GM21619 (cell line): ENCODE measurements around the gene AFAP1L1.
"Not testable (repeated sequence)": the region's sequence is repeated elsewhere in the genome, so short reads cannot be mapped to it uniquely, and the experiment has no call there.

Experiments
- ATAC-seq: cut with Tn5 transposase; IDR thresholded peaks from one replicate; pipeline ENCODE4 v1.9.1; 2021; ENCODE audit not compliant: unreplicated experiment

Gene AFAP1L1

DNA sequence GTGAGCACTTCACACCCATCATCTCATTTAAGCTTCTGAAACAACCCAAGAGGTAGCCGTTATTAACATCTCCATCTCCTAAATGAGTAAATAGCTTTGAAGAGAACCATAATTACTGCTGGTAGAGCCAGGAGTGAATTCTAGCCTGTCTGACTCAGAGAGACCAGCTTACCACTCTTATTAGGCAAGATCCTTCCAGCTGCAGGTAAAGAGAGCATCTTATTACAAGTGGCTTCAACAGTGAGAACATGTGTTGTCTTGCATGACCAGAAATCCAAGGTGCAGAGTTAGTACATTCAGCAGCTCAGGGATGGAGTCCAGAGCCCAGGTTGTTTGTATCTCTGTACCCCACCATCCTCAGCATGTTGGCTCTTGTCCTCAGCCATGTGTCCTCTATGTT is 10.9 kb upstream of the AFAP1L1 start:
- ATAC-seq, result no peak

DNA sequence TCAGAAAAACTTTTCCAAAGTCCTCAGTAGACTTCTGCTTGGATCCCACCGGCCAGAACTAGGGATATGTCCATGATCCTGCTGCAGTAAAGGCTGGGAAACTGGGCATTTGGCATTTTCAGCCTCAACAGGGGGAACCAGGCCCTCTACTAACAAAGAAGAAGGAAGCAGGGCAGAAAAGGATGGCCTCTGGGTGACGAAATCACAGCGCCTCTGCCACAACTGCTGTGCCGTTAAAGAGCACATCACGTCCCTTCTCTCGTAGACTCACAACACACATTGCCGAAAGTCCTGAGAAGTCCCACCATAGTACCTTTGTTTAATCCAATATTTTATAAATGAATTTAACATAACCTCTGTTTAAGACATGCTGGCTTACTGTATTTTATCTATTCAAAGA is 10.4 kb upstream of the AFAP1L1 start:
- no peak for ATAC-seq

DNA sequence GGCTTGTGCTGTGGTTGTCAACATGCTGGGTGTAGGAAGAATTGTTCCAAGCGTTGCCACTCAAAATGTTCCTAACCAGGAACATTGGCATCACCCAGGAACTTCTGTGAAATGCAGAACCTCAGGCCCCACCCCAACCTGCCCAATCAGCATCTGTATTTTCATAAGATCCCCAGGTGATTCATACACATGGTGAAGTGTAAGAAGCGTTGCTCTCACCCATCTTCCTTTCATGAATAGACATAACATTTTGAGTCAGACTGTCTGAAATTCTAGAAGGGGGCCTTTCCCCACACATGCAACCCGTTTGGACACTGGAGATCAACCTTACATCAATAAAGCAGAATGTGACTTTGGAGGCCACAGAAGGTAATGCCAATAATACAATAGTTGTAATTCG is 9.3 kb upstream of the AFAP1L1 start:
- ATAC-seq, result no peak

DNA sequence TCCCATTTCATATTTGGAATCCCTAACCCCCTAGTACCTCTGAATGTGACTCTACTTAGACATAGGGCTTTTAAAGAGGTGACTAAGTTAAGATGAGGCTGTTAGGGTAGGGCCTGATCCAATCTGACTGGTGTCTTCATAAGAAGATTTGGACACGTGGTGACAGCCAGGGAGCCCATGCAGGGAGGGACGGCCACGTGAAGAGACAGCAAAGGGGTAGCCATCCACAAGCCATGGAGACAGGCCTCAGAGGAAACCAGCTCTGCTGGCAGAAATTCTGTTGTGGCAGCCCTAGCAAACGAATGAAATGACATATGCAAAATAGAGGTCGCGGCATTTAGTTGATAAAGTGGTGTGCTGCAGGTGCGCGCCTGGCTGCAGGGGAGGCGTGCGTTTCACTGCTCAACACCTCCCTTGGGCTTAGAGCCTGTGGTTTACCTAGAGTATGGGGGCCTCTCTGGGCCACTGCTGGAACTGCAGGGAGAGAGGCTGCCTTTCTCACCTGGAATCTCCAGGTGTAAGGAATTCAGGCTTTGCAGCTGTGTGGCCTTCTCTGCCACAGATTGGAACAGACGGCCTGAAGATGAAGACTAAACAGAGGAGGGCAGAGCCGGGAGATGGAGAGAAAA is 7.1 kb upstream of the AFAP1L1 start:
- peak; percentile 90 for ATAC-seq

DNA sequence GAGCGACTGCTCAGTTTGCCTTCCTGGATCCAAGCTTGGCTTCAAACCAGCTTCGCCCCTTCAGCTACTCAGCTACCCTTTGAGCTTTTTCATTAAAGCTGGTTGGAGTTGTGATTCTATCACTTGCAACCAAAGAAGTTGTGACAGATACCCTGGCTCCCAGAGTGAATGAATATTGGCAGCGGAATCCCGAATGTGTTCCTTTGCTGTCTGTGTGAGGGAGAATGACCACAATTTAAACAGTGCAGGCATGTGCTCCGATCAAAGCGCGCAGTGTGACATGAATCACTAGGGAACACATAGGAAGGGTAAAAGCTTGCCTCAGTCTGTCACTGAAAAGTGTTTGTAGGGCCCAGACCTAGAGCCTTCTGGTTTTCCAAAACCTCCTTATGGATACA is 6.6 kb upstream of the AFAP1L1 start:
- ATAC-seq, result no peak

DNA sequence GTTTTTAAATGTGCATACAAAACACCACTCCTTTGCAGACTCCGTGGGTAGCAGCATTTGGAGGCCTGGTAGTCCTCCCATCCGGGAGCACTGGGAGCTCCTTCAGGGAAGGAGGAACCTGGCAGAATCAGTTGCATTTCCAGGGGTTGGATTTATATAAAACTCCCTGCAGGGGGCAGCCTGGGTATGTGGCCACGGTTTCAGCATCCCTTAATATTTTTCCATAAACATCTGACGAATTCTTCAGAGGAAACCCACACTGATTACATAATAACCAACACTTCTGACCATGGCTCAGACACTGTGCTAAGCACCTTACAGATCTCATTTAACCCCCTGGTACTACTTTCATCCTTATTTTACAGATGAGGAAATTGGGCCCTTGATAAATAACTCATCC is 6.1 kb upstream of the AFAP1L1 start:
- no peak for ATAC-seq

DNA sequence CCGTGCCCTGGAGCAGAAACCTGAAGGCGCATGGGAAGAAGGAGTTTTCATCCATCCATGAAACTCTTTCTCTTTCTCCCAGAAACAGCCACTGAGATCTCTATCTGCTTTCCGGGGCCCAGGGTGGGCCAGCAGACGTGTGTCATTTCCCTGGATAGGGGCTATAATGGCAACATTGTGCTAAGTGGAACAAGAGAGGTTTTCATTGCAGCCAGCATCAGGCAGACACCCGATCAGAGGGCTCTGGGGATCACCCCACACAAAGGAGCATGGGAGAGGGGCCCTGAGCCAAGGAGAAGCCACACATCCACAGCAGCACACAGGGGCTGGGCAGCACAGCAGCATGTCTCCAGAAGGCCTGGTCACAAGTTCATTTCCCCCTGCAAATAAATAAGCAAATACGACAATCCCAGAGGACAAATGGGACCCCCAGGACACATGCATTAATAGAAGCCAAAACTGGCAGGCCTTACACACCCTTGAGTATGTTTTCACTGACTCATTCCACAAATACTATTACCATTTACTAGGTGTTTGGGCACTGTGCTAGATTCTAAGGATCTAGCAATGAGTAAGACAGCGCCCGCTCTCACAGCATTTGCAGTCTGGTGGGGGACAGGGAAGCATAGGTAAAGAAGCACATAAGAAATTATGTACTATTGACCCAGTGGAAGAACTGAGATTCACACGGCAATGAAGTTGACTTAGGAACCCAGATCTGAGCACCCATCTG is 4.3 kb upstream of the AFAP1L1 start:
- no peak for ATAC-seq

DNA sequence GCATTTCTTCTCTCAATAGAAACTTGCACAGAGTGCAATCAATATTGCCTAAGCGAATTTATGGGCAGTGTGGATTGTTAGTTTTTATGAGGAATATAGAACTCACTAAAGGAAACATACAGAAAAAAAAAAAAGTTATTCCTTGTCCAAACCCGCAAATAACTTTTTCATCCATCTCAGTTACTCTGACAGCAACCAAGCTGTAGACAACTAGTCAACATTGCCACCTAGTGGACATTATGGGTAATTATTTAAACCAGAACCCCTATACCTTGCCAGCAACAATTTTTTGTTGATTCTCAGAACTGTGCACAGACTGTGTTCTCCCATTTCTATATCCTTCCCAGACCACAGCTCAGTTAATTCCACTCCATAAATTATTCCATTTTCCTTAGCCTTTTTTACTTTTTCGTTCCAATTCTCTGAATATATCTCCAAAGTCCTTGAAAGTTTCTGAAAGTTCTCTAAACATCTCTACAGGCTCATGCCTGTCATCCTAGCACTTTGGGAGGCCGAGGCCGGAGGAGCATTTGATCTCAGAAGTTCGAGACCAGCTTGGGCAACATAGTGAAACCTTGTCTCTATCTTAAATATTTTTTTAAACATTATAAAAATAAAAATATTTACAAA is 2.6 kb upstream of the AFAP1L1 start:
- no peak for ATAC-seq

DNA sequence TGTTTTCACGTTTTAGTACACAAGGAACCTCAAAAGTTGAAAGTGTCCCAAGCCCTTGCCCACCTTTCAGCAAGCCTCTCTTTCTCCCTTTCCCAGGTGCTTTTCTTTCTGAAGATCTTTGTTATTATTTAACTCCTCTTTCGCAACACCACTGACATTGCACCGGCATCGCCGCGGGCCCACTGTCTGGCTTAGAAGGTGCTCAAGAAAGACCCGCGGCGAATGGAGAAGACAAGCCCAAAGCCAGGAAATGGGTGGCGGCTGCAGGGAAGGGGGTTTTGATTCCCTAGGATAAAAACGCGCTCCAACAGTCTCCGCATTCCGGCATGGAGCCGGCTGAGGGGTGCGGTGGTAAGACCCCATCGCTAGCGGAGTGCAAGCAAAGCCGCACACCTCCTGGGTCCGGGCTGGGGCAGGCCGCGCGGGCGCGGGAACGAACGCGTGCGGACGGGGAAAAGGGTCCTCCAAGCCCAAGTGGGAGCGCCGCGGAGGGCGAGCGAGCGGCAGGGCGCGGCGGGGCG is 404 bp upstream of the AFAP1L1 start:
- ATAC-seq, result no peak

DNA sequence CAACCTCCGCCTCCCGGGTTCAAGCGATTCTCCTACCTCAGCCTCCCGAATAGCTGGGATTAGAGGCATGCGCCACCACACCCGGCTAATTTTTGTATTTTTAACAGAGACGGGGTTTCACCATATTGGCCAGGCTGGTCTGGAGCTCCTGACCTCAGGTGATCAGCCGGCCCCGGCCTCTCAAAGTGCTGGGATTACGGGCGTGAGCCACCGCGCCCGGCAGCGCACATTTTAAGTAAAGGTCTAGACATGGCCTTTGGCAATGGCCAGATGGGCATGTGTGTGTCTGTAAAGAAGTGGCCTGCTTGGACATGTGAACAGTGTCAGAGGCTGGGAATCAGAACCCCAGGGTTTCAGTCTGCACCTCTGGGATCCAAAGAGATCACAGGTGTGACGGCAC is 1.1 kb downstream of the AFAP1L1 start:
- not testable (repeated sequence) for ATAC-seq

DNA sequence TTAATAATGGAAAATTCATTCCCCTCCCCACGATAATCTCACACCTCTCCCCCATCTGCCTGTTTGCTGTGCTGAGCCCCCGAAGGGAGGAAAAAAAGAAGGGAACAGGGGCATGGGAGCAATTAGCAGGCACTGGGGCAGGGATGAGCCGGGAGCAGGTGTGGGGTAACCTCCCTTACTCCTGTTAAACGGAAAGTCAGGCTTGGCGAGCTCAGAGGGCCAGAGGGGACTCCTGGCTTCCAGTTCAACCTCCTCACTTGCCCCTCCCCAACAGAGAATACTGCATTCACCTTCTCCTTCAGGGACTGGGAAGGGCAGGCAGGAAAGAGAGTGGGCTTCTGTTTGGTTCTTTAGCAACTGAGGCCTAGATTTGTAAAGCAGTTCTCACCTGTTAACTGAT is 1.6 kb downstream of the AFAP1L1 start:
- no peak for ATAC-seq

DNA sequence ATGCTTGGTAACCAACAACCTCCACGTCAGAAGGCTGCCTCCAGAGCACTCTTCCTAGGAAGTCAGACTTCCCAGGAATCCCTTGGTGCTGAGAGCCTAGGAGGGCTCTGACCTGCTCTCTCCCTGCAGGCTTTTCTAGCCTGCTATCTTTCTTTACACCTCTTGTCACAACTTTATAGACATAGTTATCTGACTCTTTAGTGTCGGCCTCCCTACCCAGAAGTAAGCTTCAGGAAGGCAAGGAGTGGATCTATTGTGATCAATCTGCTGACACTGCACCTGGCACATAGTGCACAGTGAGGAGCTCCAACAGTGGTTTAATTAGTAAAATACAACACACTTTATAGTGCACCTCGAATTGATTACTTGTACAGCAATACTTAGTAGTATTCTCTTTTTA is 2.3 kb downstream of the AFAP1L1 start:
- ATAC-seq, result no peak

DNA sequence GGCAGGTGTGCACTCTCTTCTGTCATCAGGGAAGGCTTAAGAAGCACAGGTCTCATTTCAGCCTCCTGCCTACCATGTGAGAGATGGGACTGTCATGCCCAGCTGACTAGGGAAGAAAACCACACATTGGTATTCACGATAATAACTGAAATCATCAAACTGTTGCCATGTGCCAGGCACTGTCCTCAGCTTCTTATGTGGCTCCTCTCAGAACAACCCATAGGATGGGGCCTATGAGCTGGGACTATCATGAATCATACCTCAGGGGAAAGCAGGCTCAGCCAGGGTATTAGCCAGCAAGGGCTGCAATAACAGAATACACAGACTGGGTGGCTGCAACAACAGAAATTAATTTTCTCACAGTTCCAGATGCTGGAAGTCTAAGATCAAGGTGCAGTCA is 3.3 kb downstream of the AFAP1L1 start:
- ATAC-seq, result no peak

DNA sequence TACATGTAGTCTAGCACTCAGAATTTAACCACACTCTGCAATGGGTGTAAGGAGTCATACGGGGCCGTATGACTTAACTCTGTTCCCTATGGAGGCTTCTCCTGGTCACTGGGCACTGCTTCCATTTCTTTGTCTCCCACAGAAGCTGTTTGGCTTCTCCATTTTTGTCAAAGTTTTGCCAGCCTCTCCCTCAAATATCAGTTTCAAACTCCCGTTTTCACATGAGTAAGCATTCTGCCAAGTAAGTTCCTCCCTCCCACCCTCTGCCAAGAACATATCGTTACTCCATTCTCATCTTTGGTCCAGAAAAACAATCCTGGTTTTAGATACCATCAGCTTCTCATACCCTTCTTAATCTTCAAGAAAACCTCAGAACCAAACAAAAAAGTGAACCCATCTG is 6.1 kb downstream of the AFAP1L1 start:
- no peak for ATAC-seq

DNA sequence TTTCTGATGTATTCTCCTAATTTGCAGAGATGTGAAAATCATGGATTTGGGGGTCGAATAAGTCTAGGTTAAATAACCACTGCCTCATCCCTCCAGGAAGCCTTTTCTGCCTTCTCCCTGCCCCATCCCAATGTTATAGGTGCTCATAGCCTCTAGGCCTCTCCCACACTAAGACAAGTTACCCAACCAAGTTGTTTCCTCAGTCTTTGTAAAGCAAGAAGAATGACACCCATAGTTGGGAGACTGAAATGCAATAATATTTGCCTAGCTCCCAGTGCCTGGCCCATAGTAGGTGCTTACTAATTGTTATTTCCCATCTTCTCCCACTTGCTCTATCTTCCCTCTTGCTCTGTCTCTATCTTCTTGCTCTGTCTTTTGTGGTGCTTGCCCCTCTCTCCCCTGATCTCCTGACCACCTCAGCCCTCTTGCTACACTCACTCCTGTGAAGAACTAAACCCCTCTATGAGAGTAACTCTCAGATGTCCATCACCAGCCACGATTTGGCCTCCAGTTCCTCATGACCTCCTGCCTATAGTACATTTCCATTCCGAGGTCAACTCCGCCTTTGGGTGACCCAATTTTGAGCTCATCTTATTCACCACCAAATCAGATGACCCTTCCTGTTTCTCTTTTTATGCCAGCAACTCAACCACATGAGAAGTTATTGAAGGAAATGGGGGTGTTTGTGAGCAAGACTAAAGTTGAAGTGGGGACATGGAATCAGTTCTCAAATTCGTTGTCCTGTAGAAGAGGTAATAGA is 7.0 kb downstream of the AFAP1L1 start:
- no peak for ATAC-seq

DNA sequence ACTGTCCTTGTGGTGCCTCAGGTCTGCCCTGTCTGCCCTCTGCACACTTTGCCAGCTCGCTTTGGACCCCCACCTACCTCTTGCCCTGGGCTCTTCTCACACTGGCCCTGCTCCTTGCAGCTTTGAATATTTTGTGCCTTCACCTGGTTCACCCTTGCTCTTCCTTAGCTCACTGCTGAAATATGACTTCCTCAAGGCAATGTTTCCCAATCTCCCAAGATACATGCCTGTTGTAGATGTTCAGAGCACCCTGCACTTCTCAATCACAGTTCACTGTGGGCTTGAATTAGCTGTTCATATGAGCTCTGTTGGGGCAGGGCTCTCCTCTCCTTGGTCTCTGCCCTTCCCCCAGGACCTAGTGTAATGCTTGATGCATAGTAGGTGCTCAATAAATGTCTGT is 8.0 kb downstream of the AFAP1L1 start:
- ATAC-seq, result no peak

DNA sequence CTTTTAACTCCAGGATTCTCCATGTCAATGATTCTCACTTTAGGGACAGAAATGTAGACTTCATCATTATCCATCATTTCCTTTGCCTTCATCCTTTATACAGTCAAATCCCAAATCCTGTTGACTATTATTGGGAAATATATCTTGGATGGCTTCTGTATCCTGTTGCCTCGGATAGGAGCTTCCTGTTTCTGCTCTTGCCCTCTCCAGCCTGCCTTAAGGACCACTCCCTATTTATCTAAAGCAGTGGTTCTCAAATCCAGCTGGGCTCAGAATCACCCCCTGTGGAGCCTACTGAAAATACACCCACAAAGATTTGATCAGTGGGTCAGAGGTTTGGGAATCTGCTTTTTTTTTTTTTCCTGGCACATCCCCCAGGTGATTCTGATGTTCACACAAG is 8.5 kb downstream of the AFAP1L1 start:
- no peak for ATAC-seq

DNA sequence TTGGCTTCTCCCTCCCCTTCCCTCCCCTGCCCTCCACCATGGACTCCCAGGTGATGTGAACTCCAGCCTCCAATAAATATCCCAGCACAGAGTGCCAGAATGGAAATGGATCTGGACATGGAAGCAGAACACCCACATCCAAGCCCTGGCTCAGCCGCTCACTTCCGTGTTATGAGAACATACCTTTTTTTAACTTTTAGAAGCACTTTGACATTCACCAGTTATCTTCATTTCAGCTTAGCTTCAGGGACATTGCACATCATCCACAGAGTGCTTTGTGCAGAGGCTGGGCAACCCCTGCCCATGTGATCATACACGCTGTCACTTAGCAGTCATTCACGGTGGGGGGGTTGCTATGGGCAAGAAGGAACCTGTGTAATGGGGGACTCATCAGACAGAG is 9.1 kb downstream of the AFAP1L1 start:
- ATAC-seq, result no peak

DNA sequence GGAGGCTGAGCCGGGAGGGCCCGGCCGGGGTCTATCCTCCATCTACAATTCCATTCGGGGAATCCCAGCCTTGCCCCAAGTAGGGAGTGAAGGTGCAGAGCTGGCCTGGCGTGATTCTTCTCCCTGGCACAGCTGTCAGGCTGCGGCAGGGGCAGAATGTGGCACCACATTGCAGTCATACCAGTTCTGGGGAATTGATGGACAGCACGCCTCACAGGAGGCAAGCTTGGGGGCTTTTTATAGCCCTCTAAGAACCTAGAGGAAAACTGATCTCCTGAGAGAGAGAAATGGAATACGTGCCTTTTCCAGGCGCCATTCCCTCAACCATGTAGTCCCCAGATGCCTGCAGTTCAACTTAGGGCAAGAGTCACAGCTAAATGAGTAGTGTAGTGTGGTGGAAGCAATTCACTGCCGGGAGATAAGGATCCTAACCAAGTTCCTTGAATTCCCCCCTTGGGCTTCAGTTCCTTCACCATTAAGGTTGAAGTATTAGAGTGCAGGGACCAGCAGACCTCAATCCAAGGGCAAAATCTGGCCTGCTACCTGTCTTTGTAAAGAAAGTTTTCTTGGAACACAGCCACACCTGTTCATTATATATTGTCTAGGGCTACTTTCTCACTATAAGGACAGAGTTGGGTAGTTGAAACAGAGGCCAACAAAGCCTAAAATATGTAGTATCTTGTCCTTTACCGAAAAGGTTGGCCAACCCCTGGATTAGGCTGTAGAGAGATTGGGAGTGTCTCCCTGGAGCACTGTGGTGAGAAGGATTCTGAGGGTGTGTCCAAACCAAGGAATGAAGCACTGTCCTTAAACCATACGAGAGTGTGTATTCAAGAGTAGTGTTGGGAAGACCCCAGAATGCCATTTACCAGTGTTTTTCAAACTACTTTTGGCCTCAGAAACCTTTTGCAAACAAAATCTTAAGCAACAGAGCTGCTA is 10.6 kb downstream of the AFAP1L1 start:
- ATAC-seq, result no peak

DNA sequence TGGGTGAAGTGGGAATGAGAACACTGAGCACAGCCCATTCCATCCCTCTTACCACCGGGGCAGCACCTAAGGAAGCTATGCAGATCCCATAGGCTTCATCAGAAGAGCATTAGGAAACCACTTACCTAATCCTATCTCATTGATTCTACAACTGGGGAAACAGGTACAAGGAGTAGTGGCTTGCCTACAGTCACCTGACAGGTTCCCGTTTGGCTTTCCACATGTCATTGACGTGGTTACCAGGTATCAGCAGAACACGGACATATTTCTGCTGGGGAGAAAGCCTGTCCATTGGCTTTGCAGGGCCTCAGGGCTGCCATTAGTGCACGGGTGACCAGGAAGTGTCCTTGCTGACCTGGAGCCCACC is 11.3 kb downstream of the AFAP1L1 start:
- ATAC-seq, result no peak
